AG20443 (cell line): Measurements from ENCODE around the gene SPNS2.
A peak's percentile ranks its signal among the peaks of the same experiment; 100 is the strongest.

Experiments
- DNase-seq: peaks from one replicate; pipeline ENCODE4 v3.0.0; 2012; ENCODE audit warnings: low spot score, mixed read lengths

Gene SPNS2

DNA sequence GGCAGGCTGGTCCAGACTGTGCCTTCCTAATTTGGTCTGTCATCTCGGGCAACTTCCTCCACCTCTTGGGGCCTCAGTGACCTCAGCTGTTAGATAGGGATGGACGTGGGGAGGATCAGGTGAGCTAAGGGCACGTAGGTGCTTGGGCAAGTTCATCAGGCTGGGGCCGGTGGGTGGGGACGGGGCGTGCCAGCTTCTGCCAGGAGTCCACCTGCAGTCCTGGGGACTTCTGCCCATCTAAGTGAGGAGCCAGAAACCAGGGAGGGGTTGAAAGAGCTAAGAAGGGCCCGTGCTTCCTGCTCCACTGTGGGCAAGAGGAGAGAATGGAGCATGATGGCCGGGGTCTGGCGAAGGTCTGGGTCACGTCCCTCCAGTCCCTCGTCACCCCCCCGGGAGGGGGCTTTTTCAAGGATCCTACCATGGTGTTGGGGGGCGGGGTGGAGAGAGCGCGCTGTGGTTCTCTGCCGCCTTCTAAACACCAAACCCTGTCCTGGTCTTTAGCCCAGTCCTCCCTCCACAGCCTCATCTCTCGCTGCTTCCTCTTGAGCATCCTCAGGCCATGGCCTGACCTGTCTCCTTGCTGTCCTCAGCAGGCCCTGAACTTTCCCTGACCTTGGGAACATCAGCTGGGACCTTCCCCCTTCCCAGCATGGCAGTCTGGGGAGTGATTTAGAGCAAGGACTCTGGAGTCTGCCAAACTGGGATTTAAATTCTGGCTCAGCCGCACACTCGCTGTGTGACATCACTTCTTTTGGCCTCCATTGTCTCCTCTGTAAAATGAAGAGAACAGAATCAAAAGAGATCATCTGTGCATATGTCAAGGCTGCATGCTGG lies 21.6 kb downstream of the SPNS2 start:
- DNase-seq: no peak

DNA sequence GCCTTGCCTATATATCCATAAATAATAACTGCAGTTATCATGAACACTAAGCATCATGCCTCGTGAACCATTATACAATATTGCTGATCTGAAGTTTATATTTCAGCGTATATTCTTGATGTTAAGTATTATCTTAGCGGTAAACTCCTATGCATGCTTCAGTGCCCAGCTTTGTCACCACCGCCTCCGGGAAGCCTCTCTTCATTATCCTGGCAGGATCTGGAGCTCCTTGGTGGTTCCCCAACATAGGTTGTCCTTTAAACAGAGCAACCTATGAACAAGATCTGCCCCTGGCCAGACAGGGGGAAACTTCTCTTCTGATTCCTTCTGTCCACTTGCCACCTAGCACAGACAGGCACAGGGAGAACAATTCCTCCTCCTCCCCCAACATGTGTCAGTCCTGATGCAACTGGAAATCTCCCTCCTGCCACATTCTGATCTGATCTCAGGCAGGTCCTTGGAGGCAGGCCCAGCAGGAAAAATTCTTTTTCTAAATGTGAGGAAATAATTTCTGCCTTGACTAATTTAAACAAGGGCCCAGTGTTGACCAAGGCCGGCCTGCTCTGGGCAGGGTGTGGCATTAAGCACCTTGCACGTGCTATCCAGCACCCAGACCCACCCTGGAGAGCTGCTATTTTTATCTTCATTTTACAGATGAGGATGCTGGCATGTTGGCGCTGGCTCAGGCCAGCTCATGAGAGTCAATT lies 22.4 kb downstream of the SPNS2 start:
- DNase-seq: peak; percentile 42

DNA sequence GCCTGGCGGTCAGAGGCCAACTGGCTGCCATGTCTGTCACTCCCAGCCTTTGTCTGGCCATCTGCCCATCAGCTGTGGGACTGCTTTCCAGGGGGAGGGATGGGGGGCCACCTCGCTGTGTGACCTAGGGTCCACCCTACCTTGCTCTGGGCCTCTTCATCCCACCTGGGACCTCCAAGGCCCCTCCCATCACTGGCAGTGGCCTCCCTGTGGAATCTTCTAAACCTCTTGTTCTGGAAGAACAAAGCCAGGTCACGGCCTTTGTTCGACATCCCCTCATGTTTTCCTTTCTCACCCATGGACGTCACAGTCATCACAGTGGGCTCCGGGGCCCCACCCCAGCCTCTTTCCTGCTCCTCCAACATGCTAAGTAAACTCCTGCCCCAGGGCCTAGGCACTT lies 24.0 kb downstream of the SPNS2 start:
- DNase-seq: no peak

DNA sequence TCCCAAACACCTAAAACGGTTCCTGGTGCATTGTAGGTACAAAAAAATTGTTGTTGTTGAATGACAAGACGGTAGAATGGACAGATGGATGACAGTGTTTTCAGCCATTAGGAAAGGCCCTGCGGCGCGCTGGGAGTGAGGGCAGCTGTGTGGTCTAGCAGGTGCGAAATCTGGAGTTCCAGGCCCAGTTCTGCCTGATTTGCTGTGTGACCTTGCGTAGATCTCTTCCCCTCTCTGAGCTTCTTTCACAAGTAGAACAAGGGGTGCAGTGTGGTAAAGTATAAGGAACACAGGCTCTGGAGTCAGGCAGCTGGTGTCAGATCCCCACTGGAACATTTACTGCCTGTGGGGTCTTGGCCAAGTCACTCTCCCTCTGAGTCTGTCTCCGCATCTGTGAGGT lies 25.3 kb downstream of the SPNS2 start:
- DNase-seq: no peak

DNA sequence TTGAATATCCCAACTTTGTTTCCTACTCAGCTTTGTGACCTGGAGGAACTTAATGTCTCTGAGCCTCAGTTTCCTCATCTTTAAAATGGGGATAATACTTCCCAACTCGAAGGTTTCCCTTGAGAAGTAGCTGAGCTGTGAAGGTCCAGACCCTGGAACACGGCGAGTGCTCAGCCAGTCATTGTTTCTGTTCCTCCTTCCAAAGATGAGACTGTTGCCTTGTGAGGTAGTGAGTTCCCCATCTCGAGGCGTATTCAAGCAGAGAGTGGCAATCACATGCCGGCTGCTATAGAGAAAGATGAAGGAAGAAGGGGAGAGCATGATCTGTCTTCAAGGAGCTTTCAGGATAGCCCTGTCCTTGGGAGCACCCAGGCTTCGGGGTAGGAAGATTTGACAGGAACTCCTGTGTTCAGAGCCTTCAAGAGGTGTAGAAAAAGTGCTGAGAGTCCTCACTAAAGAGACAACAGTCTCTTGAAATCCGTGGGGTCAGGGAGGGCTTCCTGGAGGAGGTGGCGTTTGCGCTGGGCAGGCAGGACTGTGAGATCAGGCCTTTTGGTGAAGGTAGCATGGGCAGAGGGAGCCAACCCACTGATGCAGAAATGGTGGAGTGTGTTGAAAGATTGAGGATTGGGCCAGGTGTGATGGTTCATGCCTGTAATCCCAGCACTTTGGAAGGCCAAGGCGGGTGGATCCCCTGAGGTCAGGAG lies 27.2 kb downstream of the SPNS2 start:
- no peak for DNase-seq

- DNase-seq: no peak
Observed at GRCh38 chr17:4527134-4527533, 28.5 kb downstream of the SPNS2 start.

DNA sequence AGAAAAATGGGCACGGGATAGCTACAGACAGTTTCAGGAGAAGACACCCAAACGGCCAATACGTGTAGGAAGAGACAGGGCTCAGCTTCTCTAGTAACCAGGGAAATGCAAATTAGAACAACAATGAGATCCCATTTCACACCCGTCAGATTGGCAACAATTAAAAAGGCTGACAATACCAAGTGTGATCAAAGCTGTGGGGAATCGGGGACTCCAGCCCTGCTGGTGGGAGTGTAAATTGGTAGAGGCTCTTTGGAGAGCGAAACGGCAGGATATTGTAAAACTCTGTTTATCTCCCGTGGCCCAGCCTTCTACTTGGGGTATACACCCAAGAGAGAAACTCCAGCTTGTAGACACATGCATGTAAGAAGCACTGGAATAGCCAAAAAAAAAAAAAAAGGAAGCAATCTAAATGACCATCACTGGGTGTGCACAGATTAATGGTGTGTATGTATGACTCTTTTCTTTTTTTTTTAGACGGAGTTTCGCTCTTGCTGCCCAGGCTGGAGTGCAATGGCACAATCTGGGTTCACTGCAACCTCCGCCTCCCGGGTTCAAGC lies 29.0 kb downstream of the SPNS2 start:
- no peak for DNase-seq

- DNase-seq: no peak
Observed at GRCh38 chr17:4529533-4530152, 31.0 kb downstream of the SPNS2 start.

- DNase-seq: no peak
Observed at GRCh38 chr17:4530799-4531730, 32.4 kb downstream of the SPNS2 start.

GRCh38 chr17:4531988-4532736 lies 33.5 kb downstream of the SPNS2 start:
- DNase-seq: no peak

GRCh38 chr17:4532860-4533522 lies 34.3 kb downstream of the SPNS2 start:
- DNase-seq: no peak

GRCh38 chr17:4533523-4534504 lies 35.1 kb downstream of the SPNS2 start:
- DNase-seq: no peak

DNA sequence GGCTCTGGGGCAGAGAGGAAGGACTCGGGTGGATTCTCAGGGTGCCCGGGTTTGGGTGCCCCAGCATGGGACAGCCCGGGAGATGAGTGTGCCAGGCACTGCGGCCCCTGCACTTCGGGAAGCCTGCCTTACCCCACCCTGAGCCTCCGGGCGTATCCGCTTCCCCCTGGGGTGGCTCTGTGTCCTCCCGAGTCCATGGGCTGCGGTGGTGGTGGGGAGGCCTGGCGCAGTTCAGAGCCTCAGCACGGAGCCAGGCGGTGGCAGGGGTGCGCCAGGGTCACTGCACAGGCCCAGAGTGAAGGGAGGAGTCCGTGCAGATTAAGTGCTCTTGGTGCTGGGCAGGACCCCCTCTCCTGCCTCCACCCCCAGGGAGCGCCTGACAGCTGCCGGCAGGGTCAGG lies 35.8 kb downstream of the SPNS2 start:
- no peak for DNase-seq

- DNase-seq: no peak
Observed at GRCh38 chr17:4534928-4535666, 36.4 kb downstream of the SPNS2 start.

DNA sequence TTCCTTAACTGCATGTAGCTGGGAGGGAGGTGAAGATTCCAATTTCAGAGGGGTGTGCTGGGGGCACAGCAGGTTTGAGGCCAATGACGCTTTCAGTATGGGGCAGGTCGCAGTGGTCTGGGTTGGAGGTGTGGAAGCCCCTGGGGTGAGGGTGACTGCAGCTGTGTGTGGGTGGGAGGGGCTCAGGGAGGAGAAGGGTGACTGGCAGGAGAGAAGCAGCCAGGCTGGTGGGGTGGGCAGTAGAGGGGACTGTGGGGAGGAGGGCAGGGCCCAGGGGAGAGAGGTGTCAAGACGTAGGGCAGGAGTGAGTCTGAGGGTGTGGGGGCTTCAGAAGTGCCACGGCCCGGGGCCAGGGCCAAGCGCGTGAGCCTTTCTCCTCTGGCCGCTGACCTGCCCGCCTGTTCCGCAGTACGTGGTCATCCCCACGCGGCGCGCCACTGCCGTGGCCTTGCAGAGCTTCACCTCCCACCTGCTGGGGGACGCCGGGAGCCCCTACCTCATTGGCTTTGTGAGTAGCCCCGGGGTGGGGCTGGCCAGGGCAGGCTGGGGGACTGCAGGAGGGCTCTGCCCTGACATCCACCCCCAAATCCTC lies 37.1 kb downstream of the SPNS2 start:
- no peak for DNase-seq

DNA sequence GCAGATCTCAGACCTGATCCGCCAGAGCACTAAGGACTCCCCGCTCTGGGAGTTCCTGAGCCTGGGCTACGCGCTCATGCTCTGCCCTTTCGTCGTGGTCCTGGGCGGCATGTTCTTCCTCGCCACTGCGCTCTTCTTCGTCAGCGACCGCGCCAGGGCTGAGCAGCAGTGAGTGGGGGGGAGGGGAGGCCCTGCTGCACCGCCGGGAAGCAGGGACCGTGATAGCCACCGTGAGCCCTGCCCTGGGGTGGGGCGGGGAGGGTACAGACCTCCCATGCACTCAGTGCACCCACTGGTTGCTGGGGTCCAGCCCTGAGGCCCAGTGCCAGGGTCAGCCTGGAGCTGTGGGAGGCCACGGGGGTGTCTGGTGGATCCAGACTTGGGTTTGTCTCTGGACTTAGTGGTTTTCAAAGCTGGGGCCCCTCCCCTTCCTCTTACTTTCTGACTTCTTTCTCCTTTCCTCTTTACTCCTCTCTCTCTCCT lies 37.6 kb downstream of the SPNS2 start:
- peak; percentile 45 for DNase-seq

DNA sequence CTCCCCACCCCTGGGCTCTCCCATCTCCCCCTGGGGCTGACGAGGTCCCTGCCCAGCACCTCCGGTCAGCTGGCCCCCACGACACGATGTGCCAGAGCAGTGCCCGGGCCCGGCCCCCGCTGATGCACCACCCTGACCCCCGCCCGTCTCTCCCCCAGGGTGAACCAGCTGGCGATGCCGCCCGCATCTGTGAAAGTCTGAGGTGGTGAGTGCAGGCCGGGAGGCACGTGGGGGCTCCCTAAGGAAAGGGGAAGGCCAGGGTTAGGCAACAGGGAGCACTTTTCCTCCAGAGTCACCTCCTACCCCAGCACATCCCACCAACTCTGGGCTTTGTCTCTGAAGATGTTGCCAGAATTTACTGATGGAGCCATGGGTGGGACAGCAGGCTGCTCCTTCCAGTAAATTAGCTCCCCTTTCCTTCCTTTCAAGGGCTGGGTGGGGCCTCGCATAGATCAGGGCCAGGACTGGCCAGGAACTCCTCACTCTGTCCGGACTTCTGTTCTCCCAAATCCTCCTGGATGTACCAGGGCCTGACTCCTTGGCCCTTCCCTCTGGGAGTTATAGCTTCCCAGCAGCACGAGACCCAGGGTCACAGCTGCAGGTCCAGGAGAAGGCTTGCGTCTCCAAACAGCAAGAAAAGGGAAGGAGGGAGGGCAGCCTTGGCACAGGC lies 38.2 kb downstream of the SPNS2 start:
- DNase-seq: peak; percentile 54
